ENCODE results near the gene SPSB2. TPM values are rescaled to one million over a fixed set of nuclear protein-coding genes. Genes with fewer than 3 reads are reported as not detected.
"Not testable (repeated sequence)": the region's sequence is repeated elsewhere in the genome, so short reads cannot be mapped to it uniquely, and the experiment has no call there.

SPSB2 gene
- total RNA-seq, 2 donors from 2014 or later = 2.2 to 2.4 TPM

- H3K9me3 Mint-ChIP-seq; H3K4me3 Mint-ChIP-seq; H3K27ac Mint-ChIP-seq; H3K4me1 Mint-ChIP-seq; H3K27me3 Mint-ChIP-seq; H3K36me3 Mint-ChIP-seq (ENCODE audit: low read depth); ATAC-seq (replicated peaks): not testable (repeated sequence)
These were observed 35.0 kb upstream of the SPSB2 start for GRCh38 chr12:6908141-6908540.

- H3K36me3 Mint-ChIP-seq (ENCODE audit: low read depth) = no peaks in the 10 kb centered on the region
- ATAC-seq (replicated peaks) = no peak
- H3K27me3 Mint-ChIP-seq = no peaks in the 10 kb centered on the region
- no peaks in the 10 kb centered on the region for H3K9me3 Mint-ChIP-seq
- peaks cover 4% of the 10 kb centered on the region for H3K4me1 Mint-ChIP-seq
- no peak overlapping the region for H3K27ac Mint-ChIP-seq
- no peak overlapping the region for H3K4me3 Mint-ChIP-seq
These were observed 32.4 kb upstream of the SPSB2 start for GRCh38 chr12:6905414-6906040.

- Mint-ChIP-seq H3K36me3 (ENCODE audit: low read depth) (no peaks in the 10 kb centered on the region), H3K27ac (no peak within 1 kb of the TSS), H3K4me3 (no peak within 1 kb of the TSS), H3K27me3 (no peaks in the 10 kb centered on the region), H3K9me3 (no peaks in the 10 kb centered on the region), H3K4me1 (peaks cover 4% of the 10 kb centered on the region)
- ATAC-seq (replicated peaks) = peak; percentile 99
These were observed 31.5 kb upstream of the SPSB2 start, which contains the start of gene LRRC23 for GRCh38 chr12:6904280-6905276. LRRC23 (plus strand) TSS chr12:6904822; CDS start chr12:6905634, 812 bp downstream.

GRCh38 chr12:6903722-6904121 is 30.6 kb upstream of the SPSB2 start:
- Mint-ChIP-seq H3K27ac (no peak overlapping the region), H3K36me3 (ENCODE audit: low read depth) (no peaks in the 10 kb centered on the region), H3K27me3 (no peaks in the 10 kb centered on the region), H3K9me3 (no peaks in the 10 kb centered on the region), H3K4me3 (no peak overlapping the region), H3K4me1 (peaks cover 4% of the 10 kb centered on the region)
- ATAC-seq (replicated peaks) = no peak

- Mint-ChIP-seq H3K27ac (peak overlapping the region; percentile 11), H3K36me3 (ENCODE audit: low read depth) (no peaks in the 10 kb centered on the region), H3K27me3 (no peaks in the 10 kb centered on the region), H3K9me3 (no peaks in the 10 kb centered on the region), H3K4me1 (peaks cover 4% of the 10 kb centered on the region), H3K4me3 (no peak overlapping the region)
- ATAC-seq (replicated peaks) = no peak
These were observed 29.3 kb upstream of the SPSB2 start for GRCh38 chr12:6902448-6902847.

- H3K27me3 Mint-ChIP-seq = no peaks in the 10 kb centered on the region
- H3K27ac Mint-ChIP-seq = no peak overlapping the region
- peaks cover 4% of the 10 kb centered on the region for H3K4me1 Mint-ChIP-seq
- no peaks in the 10 kb centered on the region for H3K36me3 Mint-ChIP-seq (ENCODE audit: low read depth)
- H3K4me3 Mint-ChIP-seq = no peak overlapping the region
- no peak for ATAC-seq (replicated peaks)
- no peaks in the 10 kb centered on the region for H3K9me3 Mint-ChIP-seq
These were observed 26.9 kb upstream of the SPSB2 start for GRCh38 chr12:6899837-6900519.

GRCh38 chr12:6899427-6899826 is 26.3 kb upstream of the SPSB2 start:
- no peaks in the 10 kb centered on the region for H3K36me3 Mint-ChIP-seq (ENCODE audit: low read depth)

GRCh38 chr12:6896846-6897435 is 23.8 kb upstream of the SPSB2 start:
- no peaks in the 10 kb centered on the region for H3K36me3 Mint-ChIP-seq (ENCODE audit: low read depth)
- ATAC-seq (replicated peaks) = no peak
- H3K27ac Mint-ChIP-seq = no peak overlapping the region
- H3K9me3 Mint-ChIP-seq = no peaks in the 10 kb centered on the region
- no peaks in the 10 kb centered on the region for H3K27me3 Mint-ChIP-seq
- H3K4me3 Mint-ChIP-seq = no peak overlapping the region
- H3K4me1 Mint-ChIP-seq = no peaks in the 10 kb centered on the region

More at GRCh38 chr12:6899427-6899826, 26.3 kb upstream of the SPSB2 start:
- no peaks in the 10 kb centered on the region for H3K9me3 Mint-ChIP-seq
- ATAC-seq (replicated peaks) = no peak
- no peak overlapping the region for H3K4me3 Mint-ChIP-seq
- no peak overlapping the region for H3K27ac Mint-ChIP-seq
- H3K27me3 Mint-ChIP-seq = no peaks in the 10 kb centered on the region
- peaks cover 4% of the 10 kb centered on the region for H3K4me1 Mint-ChIP-seq

- Mint-ChIP-seq H3K36me3 (ENCODE audit: low read depth) (no peaks in the 10 kb centered on the region), H3K27ac (no peak overlapping the region), H3K4me3 (no peak overlapping the region), H3K27me3 (no peaks in the 10 kb centered on the region), H3K4me1 (peaks cover 4% of the 10 kb centered on the region), H3K9me3 (no peaks in the 10 kb centered on the region)
- no peak for ATAC-seq (replicated peaks)
These were observed 21.2 kb upstream of the SPSB2 start for GRCh38 chr12:6894321-6894720.

GRCh38 chr12:6892683-6893082 is 19.6 kb upstream of the SPSB2 start:
- H3K36me3 Mint-ChIP-seq (ENCODE audit: low read depth); H3K9me3 Mint-ChIP-seq; ATAC-seq (replicated peaks); H3K27ac Mint-ChIP-seq; H3K4me1 Mint-ChIP-seq; H3K27me3 Mint-ChIP-seq: not testable (repeated sequence)
- H3K4me3 Mint-ChIP-seq = peak overlapping the region; percentile 85

GRCh38 chr12:6891646-6892001 is 18.5 kb upstream of the SPSB2 start:
- no peaks in the 10 kb centered on the region for H3K9me3 Mint-ChIP-seq
- peak overlapping the region; percentile 85 for H3K4me3 Mint-ChIP-seq
- H3K27me3 Mint-ChIP-seq = no peaks in the 10 kb centered on the region
- H3K27ac Mint-ChIP-seq = peak overlapping the region; percentile 90
- ATAC-seq (replicated peaks) = peak; percentile 11
- peaks cover 4% of the 10 kb centered on the region for H3K4me1 Mint-ChIP-seq
- H3K36me3 Mint-ChIP-seq (ENCODE audit: low read depth) = no peaks in the 10 kb centered on the region

GRCh38 chr12:6890789-6891645 is 17.9 kb upstream of the SPSB2 start:
- no peaks in the 10 kb centered on the region for H3K36me3 Mint-ChIP-seq (ENCODE audit: low read depth)
- peaks cover 4% of the 10 kb centered on the region for H3K4me1 Mint-ChIP-seq

GRCh38 chr12:6889775-6890573 is 16.9 kb upstream of the SPSB2 start:
- not testable (repeated sequence) for H3K4me1 Mint-ChIP-seq; ATAC-seq (replicated peaks); H3K27me3 Mint-ChIP-seq; H3K9me3 Mint-ChIP-seq; H3K36me3 Mint-ChIP-seq (ENCODE audit: low read depth)
- H3K27ac Mint-ChIP-seq = peak overlapping the region; percentile 90
- peak overlapping the region; percentile 85 for H3K4me3 Mint-ChIP-seq

More at GRCh38 chr12:6890789-6891645, 17.9 kb upstream of the SPSB2 start:
- no peaks in the 10 kb centered on the region for H3K27me3 Mint-ChIP-seq
- H3K27ac Mint-ChIP-seq = peak overlapping the region; percentile 90
- peak overlapping the region; percentile 85 for H3K4me3 Mint-ChIP-seq
- ATAC-seq (replicated peaks) = peak; percentile 96
- H3K9me3 Mint-ChIP-seq = no peaks in the 10 kb centered on the region
